ENCODE data around the gene RNASE13.

The RNASE13 gene

GRCh38 chr14:21023817-21024584, 10.6 kb downstream of the RNASE13 start:
- DNase-seq (ENCODE audit: low spot score) = no peak
- TF ChIP-seq CTCF (IDR thresholded peaks at IDR 0.05; ENCODE audit: extremely low read depth, missing control alignments) = no peak

- DNase-seq (ENCODE audit: low spot score) = no peak
- TF ChIP-seq CTCF (IDR thresholded peaks at IDR 0.05; ENCODE audit: extremely low read depth, missing control alignments) = no peak
Observed at GRCh38 chr14:21023174-21023573, 11.4 kb downstream of the RNASE13 start.

- TF ChIP-seq CTCF (IDR thresholded peaks at IDR 0.05; ENCODE audit: extremely low read depth, missing control alignments) = no peak
- DNase-seq (ENCODE audit: low spot score) = no peak
Observed at GRCh38 chr14:21022686-21023085, 11.9 kb downstream of the RNASE13 start.

GRCh38 chr14:21020977-21021545, 13.5 kb downstream of the RNASE13 start:
- no peak for TF ChIP-seq CTCF (IDR thresholded peaks at IDR 0.05; ENCODE audit: extremely low read depth, missing control alignments)
- DNase-seq (ENCODE audit: low spot score) = no peak

- DNase-seq (ENCODE audit: low spot score) = no peak
- TF ChIP-seq CTCF (IDR thresholded peaks at IDR 0.05; ENCODE audit: extremely low read depth, missing control alignments) = no peak
Observed at GRCh38 chr14:21019366-21019765, 15.2 kb downstream of the RNASE13 start.

GRCh38 chr14:21018781-21019180, 15.8 kb downstream of the RNASE13 start:
- DNase-seq (ENCODE audit: low spot score) = no peak

More at GRCh38 chr14:21018781-21019180, 15.8 kb downstream of the RNASE13 start:
- TF ChIP-seq CTCF (IDR thresholded peaks at IDR 0.05; ENCODE audit: extremely low read depth, missing control alignments) = no peak

Measured in GM20000 (cell line).